Right renal pelvis (tissue), 4 donors: Measurements from ENCODE around the gene TAS2R46. TPM values are rescaled to one million over a fixed set of nuclear protein-coding genes. Genes with fewer than 3 reads are reported as not detected.
"Not testable (repeated sequence)": the region's sequence is repeated elsewhere in the genome, so short reads cannot be mapped to it uniquely, and the experiment has no call there.

Source experiments
- DNase-seq, 4 donors: peaks; one replicate each; pipeline ENCODE4 v3.0.0-alpha.2; 2013; ENCODE audit warnings: low read depth in 4 of 4, low spot score in 3 of 4, missing footprints in 1 of 4
- polyA plus RNA-seq, 4 donors: library from polyadenylated mRNA; unstranded; fragments of 120-200 nt; gene quantifications; one replicate each; pipeline ENCODE4 v1.2.1, GENCODE V29; 2013; ENCODE audit not compliant: insufficient read length in 4 of 4

The TAS2R46 gene
- polyA plus RNA-seq, 4 donors, result 0.09 to 0.22 TPM; not detected in 2

- no peak for DNase-seq
Observed at GRCh38 chr12:11040162-11040561, 21.9 kb downstream of the TAS2R46 start.

DNA sequence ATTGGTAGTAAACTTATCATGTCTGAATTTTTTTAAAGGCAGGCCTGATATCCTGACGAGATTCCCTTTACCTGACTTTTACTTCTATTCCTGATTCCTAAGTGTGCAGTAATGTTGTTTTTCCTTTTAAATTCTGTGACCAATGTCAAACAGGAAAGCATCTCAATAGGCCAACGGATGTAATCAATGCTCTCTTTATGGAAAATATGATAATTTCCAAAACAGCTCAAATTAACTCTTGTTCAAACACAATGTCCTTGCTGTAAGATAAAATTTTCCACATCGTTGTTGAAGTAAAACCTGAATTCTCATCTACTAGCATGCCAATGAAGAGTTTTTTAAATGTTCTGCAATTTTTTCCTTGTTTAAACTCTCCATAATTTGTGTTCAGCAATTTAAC, 22.9 kb downstream of the TAS2R46 start:
- no peak for DNase-seq

- DNase-seq, result not testable (repeated sequence)
Observed at GRCh38 chr12:11033959-11034358, 28.1 kb downstream of the TAS2R46 start.

GRCh38 chr12:11031307-11031706, 30.8 kb downstream of the TAS2R46 start, which contains the start of gene TAS2R31:
TSS of gene TAS2R31 (minus strand) at chr12:11031407. CDS start at chr12:11031335, 72 bp downstream.
- DNase-seq, result no peak

GRCh38 chr12:11026118-11026517, 36.0 kb downstream of the TAS2R46 start:
- no peak for DNase-seq

DNA sequence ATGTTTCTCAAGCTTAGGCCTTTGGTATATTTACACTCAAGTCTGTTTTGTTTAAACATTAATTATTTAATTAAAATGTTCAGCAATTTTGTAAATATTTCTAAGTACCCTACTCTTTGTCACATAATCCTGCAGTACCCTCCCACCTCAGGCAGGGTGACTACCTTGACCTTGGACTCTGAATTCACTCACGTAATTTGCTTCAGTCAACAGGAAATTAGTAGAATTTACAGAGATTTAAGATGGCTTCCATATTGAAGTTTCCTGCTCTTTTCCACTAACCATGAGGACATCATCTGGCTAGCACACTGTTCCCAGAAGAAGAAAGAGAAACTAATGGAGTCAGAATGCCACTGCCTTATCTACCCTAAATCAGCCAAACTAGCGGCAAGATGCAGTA, 38.7 kb downstream of the TAS2R46 start:
- no peak for DNase-seq

DNA sequence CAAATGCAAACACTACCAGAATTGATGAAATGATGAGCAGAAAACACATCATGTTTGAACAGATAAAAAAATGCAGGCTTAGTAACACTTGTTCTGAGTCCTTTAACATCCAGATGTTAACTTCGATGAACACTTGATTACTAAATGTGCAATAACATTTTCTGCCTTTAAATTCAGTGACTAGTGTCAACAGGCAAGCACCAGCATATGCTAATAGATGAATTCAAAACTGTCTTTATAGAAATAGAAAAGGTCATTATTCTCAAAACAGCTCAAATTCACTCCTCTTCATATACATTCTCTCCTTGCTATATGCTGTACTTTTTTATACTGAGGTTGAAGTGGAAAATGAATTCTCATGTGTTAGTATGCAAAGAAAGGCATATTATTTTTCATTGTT, 39.6 kb downstream of the TAS2R46 start, which contains the start of gene TAS2R19:
TAS2R19 (minus strand) TSS at position 101 of the 400 bp plus-strand sequence; CDS start at position 52, 49 bp downstream.
- DNase-seq, result no peak

GRCh38 chr12:11016937-11017336, 45.2 kb downstream of the TAS2R46 start:
- DNase-seq, result no peak

DNA sequence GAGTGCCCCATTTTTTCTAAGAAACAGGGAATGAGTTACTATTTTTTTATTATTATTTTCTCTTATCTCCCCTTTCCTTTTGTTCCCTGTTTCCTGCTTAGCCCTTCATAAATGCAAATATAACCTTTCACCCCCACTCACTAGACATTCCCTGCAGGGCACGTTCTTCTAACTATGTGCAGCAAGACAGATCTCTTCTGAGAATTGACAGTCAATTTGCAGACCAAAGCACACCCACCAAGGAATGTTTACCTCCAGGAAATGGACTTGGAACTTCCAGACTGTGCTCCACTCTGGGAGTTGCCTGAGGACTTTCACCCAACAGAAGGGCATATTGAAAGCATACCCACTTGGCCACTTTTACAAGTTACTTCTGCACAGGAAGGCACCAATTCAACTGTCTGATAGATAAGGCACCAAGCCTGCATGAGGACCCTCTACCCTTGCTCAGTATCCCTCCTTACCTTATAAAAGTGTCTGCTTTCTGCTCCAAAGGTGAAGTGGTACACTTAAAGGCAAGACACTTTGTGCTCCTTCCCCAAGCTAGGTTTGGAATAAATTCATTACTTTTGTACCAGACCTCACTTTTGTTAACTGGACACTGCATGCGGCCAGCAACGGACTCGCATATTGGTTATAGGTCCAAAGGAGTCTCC, 46.2 kb downstream of the TAS2R46 start:
- no peak for DNase-seq

GRCh38 chr12:11014234-11014633, 47.9 kb downstream of the TAS2R46 start:
- no peak for DNase-seq

Other genes starting within 250 kb of the TAS2R46 start
- gene TAS2R10, start 235.9 kb downstream of the TAS2R46 start, polyA plus RNA-seq, result 1 to 10 TPM; 1.1 to 2.0 (median 1.4) TPM
- 1 to 10 TPM; 6.5 to 8.1 (median 7.1) TPM for gene PRR4, start 212.8 kb downstream of the TAS2R46 start, polyA plus RNA-seq
- gene PRH1, start 178.0 kb downstream of the TAS2R46 start, polyA plus RNA-seq, result 10 to 100 TPM in 3 of 4 donors, 1 to 10 TPM in 1; 8.5 to 15.3 (median 14.6) TPM
- gene TAS2R13, start 152.7 kb downstream of the TAS2R46 start, polyA plus RNA-seq, result under 1 TPM in 1 of 4 donors, not detected in 3; 0.08 TPM
- under 1 TPM in 3 of 4 donors, not detected in 1; 0.23 to 0.41 (median 0.31) TPM for gene PRH2, start 133.1 kb downstream of the TAS2R46 start, polyA plus RNA-seq
- gene TAS2R14, start 123.0 kb downstream of the TAS2R46 start, polyA plus RNA-seq, result 1 to 10 TPM; 2.6 to 3.8 (median 3.3) TPM
- gene TAS2R50, start 75.4 kb downstream of the TAS2R46 start, polyA plus RNA-seq, result not detected
- 1 to 10 TPM in 3 of 4 donors, under 1 TPM in 1; 0.98 to 2.0 (median 1.1) TPM for gene TAS2R20, start 64.0 kb downstream of the TAS2R46 start, polyA plus RNA-seq
- 1 to 10 TPM in 2 of 4 donors, under 1 TPM in 2; 0.79 to 1.5 (median 1.2) TPM for gene TAS2R19, start 39.7 kb downstream of the TAS2R46 start, polyA plus RNA-seq
- 1 to 10 TPM in 2 of 4 donors, under 1 TPM in 2; 0.65 to 1.9 (median 0.92) TPM for gene TAS2R31, start 30.9 kb downstream of the TAS2R46 start, polyA plus RNA-seq
- under 1 TPM; 0.16 to 0.62 (median 0.40) TPM for gene TAS2R43, start 30.0 kb upstream of the TAS2R46 start, polyA plus RNA-seq
- gene TAS2R30, start 72.3 kb upstream of the TAS2R46 start, polyA plus RNA-seq, result under 1 TPM in 1 of 4 donors, not detected in 3; 0.16 TPM
- gene SMIM10L1, start 108.9 kb upstream of the TAS2R46 start, polyA plus RNA-seq, result 10 to 100 TPM; 17.0 to 20.7 (median 19.5) TPM
- gene TAS2R42, start 124.6 kb upstream of the TAS2R46 start, polyA plus RNA-seq, result not detected
- gene PRB3, start 207.4 kb upstream of the TAS2R46 start, polyA plus RNA-seq, result under 1 TPM in 2 of 4 donors, not detected in 2; 0.08 to 0.19 TPM
- not detected for gene PRB4, start 248.1 kb upstream of the TAS2R46 start, polyA plus RNA-seq